Measurements from ENCODE around the gene ROBO1.

The ROBO1 gene

GRCh38 chr3:79012530-79012913 lies 755.3 kb downstream of the ROBO1 start:
- no peak for DNase-seq (ENCODE audit: low read depth)

GRCh38 chr3:79011821-79012529 lies 755.8 kb downstream of the ROBO1 start:
- DNase-seq (ENCODE audit: low read depth) = no peak

- no peak for DNase-seq (ENCODE audit: low read depth)
Observed at GRCh38 chr3:79009861-79010260, 757.9 kb downstream of the ROBO1 start.

GRCh38 chr3:79006077-79006476 lies 761.7 kb downstream of the ROBO1 start:
- DNase-seq (ENCODE audit: low read depth) = no peak

- no peak for DNase-seq (ENCODE audit: low read depth)
Observed at GRCh38 chr3:79005084-79005483, 762.7 kb downstream of the ROBO1 start.

- no peak for DNase-seq (ENCODE audit: low read depth)
Observed at GRCh38 chr3:79003994-79004393, 763.8 kb downstream of the ROBO1 start.

GRCh38 chr3:79002465-79003372 lies 765.1 kb downstream of the ROBO1 start:
- DNase-seq (ENCODE audit: low read depth) = no peak

- DNase-seq (ENCODE audit: low read depth) = no peak
Observed at GRCh38 chr3:79001255-79001654, 766.5 kb downstream of the ROBO1 start.

- DNase-seq (ENCODE audit: low read depth) = no peak
Observed at GRCh38 chr3:78999139-78999538, 768.7 kb downstream of the ROBO1 start.

- no peak for DNase-seq (ENCODE audit: low read depth)
Observed at GRCh38 chr3:78995087-78995486, 772.7 kb downstream of the ROBO1 start.

- DNase-seq (ENCODE audit: low read depth) = no peak
Observed at GRCh38 chr3:78994174-78995027, 773.4 kb downstream of the ROBO1 start.

GRCh38 chr3:78993375-78993774 lies 774.4 kb downstream of the ROBO1 start:
- no peak for DNase-seq (ENCODE audit: low read depth)

- DNase-seq (ENCODE audit: low read depth) = no peak
Observed at GRCh38 chr3:78992830-78993229, 775.0 kb downstream of the ROBO1 start.

GRCh38 chr3:78992400-78992799 lies 775.4 kb downstream of the ROBO1 start:
- no peak for DNase-seq (ENCODE audit: low read depth)

GRCh38 chr3:78991656-78992055 lies 776.1 kb downstream of the ROBO1 start:
- no peak for DNase-seq (ENCODE audit: low read depth)

GRCh38 chr3:78990156-78990555 lies 777.6 kb downstream of the ROBO1 start:
- DNase-seq (ENCODE audit: low read depth) = no peak

- DNase-seq (ENCODE audit: low read depth) = no peak
Observed at GRCh38 chr3:78988324-78988723, 779.5 kb downstream of the ROBO1 start.

- DNase-seq (ENCODE audit: low read depth) = no peak
Observed at GRCh38 chr3:78986416-78987101, 781.2 kb downstream of the ROBO1 start.

GRCh38 chr3:78985981-78986380 lies 781.8 kb downstream of the ROBO1 start:
- no peak for DNase-seq (ENCODE audit: low read depth)

- no peak for DNase-seq (ENCODE audit: low read depth)
Observed at GRCh38 chr3:78979028-78979427, 788.8 kb downstream of the ROBO1 start.

- no peak for DNase-seq (ENCODE audit: low read depth)
Observed at GRCh38 chr3:78978037-78978436, 789.8 kb downstream of the ROBO1 start.

GRCh38 chr3:78977073-78977472 lies 790.7 kb downstream of the ROBO1 start:
- DNase-seq (ENCODE audit: low read depth) = no peak
